ENCODE data around the gene GJC1. TPM values are rescaled to one million over a fixed set of nuclear protein-coding genes. Genes with fewer than 3 reads are reported as not detected.

The GJC1 gene
- total and polyA plus RNA-seq, 5 experiments from 2014 or later, result not detected

Other genes starting within 250 kb of the GJC1 start
- gene MEIOC, start 173.8 kb downstream of the GJC1 start, total RNA-seq, result not detected
- under 1 TPM; 0.17 to 0.34 (median 0.25) TPM for gene MEIOC, start 173.8 kb downstream of the GJC1 start, polyA plus RNA-seq
- gene CCDC43, start 140.5 kb downstream of the GJC1 start, total RNA-seq, result 10 to 100 TPM; 20.2 to 20.5 TPM
- 10 to 100 TPM in 2 of 3 donors, 1 to 10 TPM in 1; 9.6 to 12.6 (median 11.4) TPM for gene CCDC43, start 140.5 kb downstream of the GJC1 start, polyA plus RNA-seq
- 1 to 10 TPM; 8.9 to 9.2 TPM for gene DBF4B, start 121.6 kb downstream of the GJC1 start, total RNA-seq
- 1 to 10 TPM in 1 of 3 donors, under 1 TPM in 2; 0.55 to 1.2 (median 0.61) TPM for gene DBF4B, start 121.6 kb downstream of the GJC1 start, polyA plus RNA-seq
- under 1 TPM; 0.86 to 0.93 TPM for gene ADAM11, start 71.3 kb downstream of the GJC1 start, total RNA-seq
- under 1 TPM; 0.17 to 0.46 (median 0.19) TPM for gene ADAM11, start 71.3 kb downstream of the GJC1 start, polyA plus RNA-seq
- not detected for gene HIGD1B, start 17.6 kb upstream of the GJC1 start, total RNA-seq
- under 1 TPM in 2 of 3 donors, not detected in 1; 0.35 to 0.75 TPM for gene HIGD1B, start 17.6 kb upstream of the GJC1 start, polyA plus RNA-seq
- 100 to 1,000 TPM; 101 to 113 TPM for gene EFTUD2, start 69.2 kb upstream of the GJC1 start, total RNA-seq
- 10 to 100 TPM; 57.0 to 79.0 (median 68.3) TPM for gene EFTUD2, start 69.2 kb upstream of the GJC1 start, polyA plus RNA-seq
- not detected for gene GFAP, start 85.2 kb upstream of the GJC1 start, total RNA-seq
- under 1 TPM in 2 of 3 donors, not detected in 1; 0.06 to 0.24 TPM for gene GFAP, start 85.2 kb upstream of the GJC1 start, polyA plus RNA-seq
- gene KIF18B, start 117.5 kb upstream of the GJC1 start, total RNA-seq, result not detected
- not detected for gene KIF18B, start 117.5 kb upstream of the GJC1 start, polyA plus RNA-seq
- gene C1QL1, start 138.0 kb upstream of the GJC1 start, total RNA-seq, result not detected
- gene C1QL1, start 138.0 kb upstream of the GJC1 start, polyA plus RNA-seq, result not detected
- gene DCAKD, start 221.3 kb upstream of the GJC1 start, total RNA-seq, result 10 to 100 TPM; 36.1 to 37.9 TPM
- 10 to 100 TPM; 13.1 to 16.1 (median 16.0) TPM for gene DCAKD, start 221.3 kb upstream of the GJC1 start, polyA plus RNA-seq
- gene NMT1, start 231.0 kb upstream of the GJC1 start, total RNA-seq, result 100 to 1,000 TPM; 130 to 139 TPM
- gene NMT1, start 231.0 kb upstream of the GJC1 start, polyA plus RNA-seq, result 10 to 100 TPM; 55.2 to 70.8 (median 65.0) TPM

Measured in naive thymus-derived CD8-positive, alpha-beta T cell (primary cell).